ENCODE measurements around the gene HES6. TPM values are rescaled to one million over a fixed set of nuclear protein-coding genes. Genes with fewer than 3 reads are reported as not detected.

The HES6 gene
- polyA plus RNA-seq, 1 donor, result 3.7 TPM

- DNase-seq, result no peak
Measured at GRCh38 chr2:238202326-238203093, 37.3 kb downstream of the HES6 start.

- DNase-seq, result no peak
Measured at GRCh38 chr2:238190445-238190844, 49.4 kb downstream of the HES6 start.

Other genes with a start within 250 kb of the HES6 start
- 34.0 TPM for gene SCLY, start 179.0 kb downstream of the HES6 start, polyA plus RNA-seq (ENCODE audit: insufficient read length)
- gene ESPNL, start 139.7 kb downstream of the HES6 start, polyA plus RNA-seq (ENCODE audit: insufficient read length), result 0.30 TPM
- 0.40 TPM for gene KLHL30, start 101.4 kb downstream of the HES6 start, polyA plus RNA-seq (ENCODE audit: insufficient read length)
- 7.2 TPM for gene ERFE, start 81.1 kb downstream of the HES6 start, polyA plus RNA-seq (ENCODE audit: insufficient read length)
- 60.8 TPM for gene ILKAP, start 36.3 kb downstream of the HES6 start, polyA plus RNA-seq (ENCODE audit: insufficient read length)
- gene PER2, start 48.6 kb upstream of the HES6 start, polyA plus RNA-seq (ENCODE audit: insufficient read length), result 8.2 TPM
- 24.1 TPM for gene TRAF3IP1, start 80.5 kb upstream of the HES6 start, polyA plus RNA-seq (ENCODE audit: insufficient read length)
- 33.5 TPM for gene ASB1, start 186.9 kb upstream of the HES6 start, polyA plus RNA-seq (ENCODE audit: insufficient read length)